ENCODE data around the gene KCNK10. TPM values are rescaled to one million over a fixed set of nuclear protein-coding genes. Genes with fewer than 3 reads are reported as not detected.

The KCNK10 gene
- total RNA-seq, 2 donors from 2014 or later, result 4.9 TPM; not detected in 1

GRCh38 chr14:88342980-88343379 lies 19.9 kb upstream of the KCNK10 start:
- Histone ChIP-seq H3K36me3 (no peaks in the 10 kb centered on the region), H3K27ac (no peak overlapping the region), H3K27me3 (replicated peaks; ENCODE audit: insufficient read depth) (no peaks in the 10 kb centered on the region), H3K4me3 (no peak overlapping the region), H3K9me3 (no peaks in the 10 kb centered on the region), H3K4me1 (replicated peaks) (no peaks in the 10 kb centered on the region)
- intact Hi-C loops (cut with DNase I), result no loop called here
- no peak for DNase-seq (ENCODE audit: low spot score)
- TF ChIP-seq POLR2AphosphoS5 (IDR thresholded peaks at IDR 0.05), result no peak
- no peak for TF ChIP-seq POLR2A (IDR thresholded peaks at IDR 0.05)
- no peak for TF ChIP-seq CTCF (IDR thresholded peaks at IDR 0.05)
- WGBS, result 98% methylated on average over 2 of the region's 2 CpGs

GRCh38 chr14:88340357-88340756 lies 17.3 kb upstream of the KCNK10 start:
- no peak overlapping the region for H3K4me3 ChIP-seq
- TF ChIP-seq CTCF (IDR thresholded peaks at IDR 0.05) (no peak), POLR2A (IDR thresholded peaks at IDR 0.05) (no peak), POLR2AphosphoS5 (IDR thresholded peaks at IDR 0.05) (no peak)
- no peaks in the 10 kb centered on the region for H3K36me3 ChIP-seq
- no peak overlapping the region for H3K27ac ChIP-seq
- no peak for DNase-seq (ENCODE audit: low spot score)
- H3K27me3 ChIP-seq (replicated peaks; ENCODE audit: insufficient read depth), result no peaks in the 10 kb centered on the region
- H3K4me1 ChIP-seq (replicated peaks), result no peaks in the 10 kb centered on the region
- intact Hi-C loops (cut with DNase I), result no loop called here
- no peaks in the 10 kb centered on the region for H3K9me3 ChIP-seq

- intact Hi-C loops (cut with DNase I), result no loop called here
- Histone ChIP-seq H3K4me1 (replicated peaks) (no peaks in the 10 kb centered on the region), H3K36me3 (no peaks in the 10 kb centered on the region), H3K27me3 (replicated peaks; ENCODE audit: insufficient read depth) (peaks cover 5% of the 10 kb centered on the region), H3K4me3 (no peak overlapping the region), H3K9me3 (no peaks in the 10 kb centered on the region), H3K27ac (no peak overlapping the region)
- 100% methylated on average over 1 of the region's 1 CpG for WGBS
- DNase-seq (ENCODE audit: low spot score), result no peak
- TF ChIP-seq CTCF (IDR thresholded peaks at IDR 0.05) (no peak), POLR2A (IDR thresholded peaks at IDR 0.05) (no peak), POLR2AphosphoS5 (IDR thresholded peaks at IDR 0.05) (no peak)
These were observed 10.0 kb upstream of the KCNK10 start for GRCh38 chr14:88333036-88333435.

- H3K4me3 ChIP-seq, result no peak overlapping the region
- H3K4me1 ChIP-seq (replicated peaks), result no peaks in the 10 kb centered on the region
- intact Hi-C loops (cut with DNase I), result no loop called here
- no peak for TF ChIP-seq CTCF (IDR thresholded peaks at IDR 0.05)
- H3K36me3 ChIP-seq, result no peaks in the 10 kb centered on the region
- no peaks in the 10 kb centered on the region for H3K9me3 ChIP-seq
- H3K27ac ChIP-seq, result no peak overlapping the region
- H3K27me3 ChIP-seq (replicated peaks; ENCODE audit: insufficient read depth), result peaks cover 32% of the 10 kb centered on the region
- DNase-seq (ENCODE audit: low spot score), result no peak
- 30% methylated on average over 1 of the region's 1 CpG for WGBS
These were observed 4.4 kb upstream of the KCNK10 start for GRCh38 chr14:88327497-88327896.

GRCh38 chr14:88326352-88327103 lies 3.5 kb upstream of the KCNK10 start:
- Histone ChIP-seq H3K27me3 (replicated peaks; ENCODE audit: insufficient read depth) (peaks cover 32% of the 10 kb centered on the region), H3K36me3 (no peaks in the 10 kb centered on the region), H3K4me1 (replicated peaks) (no peaks in the 10 kb centered on the region), H3K9me3 (no peaks in the 10 kb centered on the region), H3K27ac (no peak overlapping the region), H3K4me3 (no peak overlapping the region)
- TF ChIP-seq CTCF (IDR thresholded peaks at IDR 0.05) (no peak), POLR2A (IDR thresholded peaks at IDR 0.05) (no peak), POLR2AphosphoS5 (IDR thresholded peaks at IDR 0.05) (no peak)
- WGBS, result under 1% methylated on average over 37 of the region's 37 CpGs
- DNase-seq (ENCODE audit: low spot score), result no peak
- intact Hi-C loops (cut with DNase I), result no loop called here
